Thyroid gland (tissue), 4 donors: ENCODE data around the gene MRPL48. TPM values are rescaled to one million over a fixed set of nuclear protein-coding genes. Genes with fewer than 3 reads are reported as not detected.

Experiments
- DNase-seq, 2 donors: peaks; one replicate each; pipeline ENCODE4 v3.0.0-alpha.2; 2019
- H3K27ac ChIP-seq, 3 donors: fragments of 200-600 bp; sonication (generic); 1 replicate in 2 of 3; 2 replicates in 1 of 3; pipeline ENCODE4 v1.5.1; 2016 to 2019; ENCODE audit warnings: mild to moderate bottlenecking in 1 of 3, moderate library complexity in 1 of 3
- H3K27me3 ChIP-seq: fragments of 200-600 bp; sonication (generic); one replicate; pipeline ENCODE4 v1.5.1; 2019
- H3K36me3 ChIP-seq, 2 donors: fragments of 200-600 bp; sonication (generic); one replicate each; pipeline ENCODE4 v1.5.1; 2016 to 2019
- H3K4me1 ChIP-seq, 2 donors: fragments of 200-600 bp; sonication (generic); one replicate each; pipeline ENCODE4 v1.5.1; 2017 to 2019
- H3K4me3 ChIP-seq, 3 donors: fragments of 200-600 bp; sonication (generic); replicated peaks in 1 of 3; 1 replicate in 2 of 3; 2 replicates in 1 of 3; pipeline ENCODE4 v1.5.1; 2016; ENCODE audit warnings: mild to moderate bottlenecking in 1 of 3
- H3K9me3 ChIP-seq: fragments of 200-600 bp; sonication (generic); one replicate; pipeline ENCODE4 v1.5.1; 2017
- POLR2A ChIP-seq, 2 donors: fragments of 450-650 bp; IDR thresholded peaks; one replicate each; pipeline ENCODE4 v1.6.1; 2017; ENCODE audit warnings: antibody characterized with exemption in 2 of 2, mild to moderate bottlenecking in 2 of 2, moderate library complexity in 1 of 2
- WGBS, 2 donors: methylation state at CpG; one replicate each; pipeline ENCODE4 v1.1.5; 2017; 5-methylcytosine and 5-hydroxymethylcytosine counted together
- intact Hi-C: fragments of 100-400 bp; cut with DNase I; formaldehyde crosslinking; loops from one replicate; pipeline ENCODE4 v1.15.1; 2023
- total RNA-seq, 4 donors: library from RNA; depleted of rRNA; stranded (reverse); fragments of >200 nt; gene quantifications; one replicate each; pipeline ENCODE4 v1.2.3, GENCODE V29; 2016
- TF ChIP-seq, protein P1 (sequence below), 6 experiments: fragments of 200-600 bp in 3 of 6; fragments of 450-650 bp in 3 of 6; sonication (generic) in 3 of 6; IDR thresholded peaks; one replicate each; pipeline ENCODE4 v1.5.1; 2016 to 2019; ENCODE audit warnings: antibody characterized with exemption in 6 of 6, mild to moderate bottlenecking in 2 of 6, inconsistent platforms in 1 of 6, moderate library complexity in 1 of 6

Gene MRPL48
- total RNA-seq, 4 donors from 2014 or later: 16.0 to 38.5 (median 29.8) TPM

DNA sequence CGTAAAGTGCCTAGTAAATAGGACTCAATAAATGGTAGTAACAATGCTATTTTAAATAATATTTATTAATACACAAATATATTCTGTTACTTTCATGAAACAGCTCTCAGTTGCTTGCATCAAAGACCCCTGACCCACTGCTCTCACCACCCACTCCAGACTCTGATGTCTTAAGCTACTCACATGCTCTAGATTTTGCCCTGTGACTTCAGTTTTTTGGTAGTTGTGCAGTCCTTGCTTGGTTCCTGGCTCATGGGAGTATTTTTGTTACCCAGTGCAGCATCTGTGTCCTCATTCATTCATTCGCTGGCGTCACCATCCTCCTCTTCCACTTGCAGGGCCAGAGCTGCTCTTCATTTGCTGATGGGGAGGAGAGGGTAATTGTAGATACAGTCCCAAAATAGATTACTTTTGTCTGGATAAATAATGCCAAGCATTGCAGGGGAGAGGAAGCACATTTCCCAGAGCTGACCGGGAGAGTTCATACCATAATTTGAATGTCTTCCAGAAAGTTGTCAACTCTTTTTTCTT lies 12.7 kb downstream of the MRPL48 start:
- no peak overlapping the region for H3K27ac ChIP-seq
- H3K4me1 ChIP-seq: no peaks in the 10 kb centered on the region
- TF ChIP-seq, protein P1, sequence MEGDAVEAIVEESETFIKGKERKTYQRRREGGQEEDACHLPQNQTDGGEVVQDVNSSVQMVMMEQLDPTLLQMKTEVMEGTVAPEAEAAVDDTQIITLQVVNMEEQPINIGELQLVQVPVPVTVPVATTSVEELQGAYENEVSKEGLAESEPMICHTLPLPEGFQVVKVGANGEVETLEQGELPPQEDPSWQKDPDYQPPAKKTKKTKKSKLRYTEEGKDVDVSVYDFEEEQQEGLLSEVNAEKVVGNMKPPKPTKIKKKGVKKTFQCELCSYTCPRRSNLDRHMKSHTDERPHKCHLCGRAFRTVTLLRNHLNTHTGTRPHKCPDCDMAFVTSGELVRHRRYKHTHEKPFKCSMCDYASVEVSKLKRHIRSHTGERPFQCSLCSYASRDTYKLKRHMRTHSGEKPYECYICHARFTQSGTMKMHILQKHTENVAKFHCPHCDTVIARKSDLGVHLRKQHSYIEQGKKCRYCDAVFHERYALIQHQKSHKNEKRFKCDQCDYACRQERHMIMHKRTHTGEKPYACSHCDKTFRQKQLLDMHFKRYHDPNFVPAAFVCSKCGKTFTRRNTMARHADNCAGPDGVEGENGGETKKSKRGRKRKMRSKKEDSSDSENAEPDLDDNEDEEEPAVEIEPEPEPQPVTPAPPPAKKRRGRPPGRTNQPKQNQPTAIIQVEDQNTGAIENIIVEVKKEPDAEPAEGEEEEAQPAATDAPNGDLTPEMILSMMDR (IDR thresholded peaks at IDR 0.05): no peak
- TF ChIP-seq POLR2A (IDR thresholded peaks at IDR 0.05): no peak
- H3K9me3 ChIP-seq: no peaks in the 10 kb centered on the region
- H3K27me3 ChIP-seq: no peaks in the 10 kb centered on the region
- H3K36me3 ChIP-seq: no peaks in the 10 kb centered on the region
- intact Hi-C loops: no loop called here
- DNase-seq: no peak
- 85 to 91% methylated on average over 4 of the region's 4 CpGs for WGBS, 2 donors
- H3K4me3 ChIP-seq: no peak overlapping the region

GRCh38 chr11:73801136-73801535 lies 13.5 kb downstream of the MRPL48 start:
- H3K27me3 ChIP-seq: no peaks in the 10 kb centered on the region
- H3K4me3 ChIP-seq: no peak overlapping the region
- H3K36me3 ChIP-seq: no peaks in the 10 kb centered on the region
- TF ChIP-seq, protein P1 (IDR thresholded peaks at IDR 0.05): no peak
- no peak for TF ChIP-seq POLR2A (IDR thresholded peaks at IDR 0.05)
- H3K27ac ChIP-seq: no peak overlapping the region
- 66 to 75% methylated on average over 1 of the region's 1 CpG for WGBS, 2 donors
- intact Hi-C loops: no loop called here
- DNase-seq: no peak
- no peaks in the 10 kb centered on the region for H3K9me3 ChIP-seq
- no peaks in the 10 kb centered on the region for H3K4me1 ChIP-seq

- Histone ChIP-seq H3K27ac (no peak overlapping the region), H3K36me3 (no peaks in the 10 kb centered on the region), H3K4me1 (no peaks in the 10 kb centered on the region), H3K9me3 (no peaks in the 10 kb centered on the region), H3K27me3 (no peaks in the 10 kb centered on the region), H3K4me3 (no peak overlapping the region)
- DNase-seq: no peak
- TF ChIP-seq, protein P1 (IDR thresholded peaks at IDR 0.05): no peak
- no peak for TF ChIP-seq POLR2A (IDR thresholded peaks at IDR 0.05)
- intact Hi-C loops: no loop called here
These were observed 17.0 kb downstream of the MRPL48 start for GRCh38 chr11:73804712-73805111.

DNA sequence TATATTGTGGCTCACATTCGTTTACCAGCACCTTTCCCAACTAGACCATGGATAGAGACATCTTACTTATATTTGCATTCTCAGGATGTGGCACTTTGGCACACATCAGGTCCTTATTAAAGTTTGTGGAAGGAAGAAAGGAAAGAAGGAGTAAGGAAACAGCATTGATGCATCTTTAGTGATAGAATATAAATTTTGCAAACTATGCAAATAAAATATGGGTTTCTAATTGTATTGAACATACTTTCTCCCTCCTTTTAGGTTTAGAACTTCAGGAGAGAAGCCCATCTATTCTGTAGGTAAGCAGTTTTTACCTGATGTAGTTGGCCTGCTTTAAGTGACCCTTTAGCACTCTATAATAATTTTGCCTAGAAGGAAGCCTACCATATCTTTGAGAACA lies 20.4 kb downstream of the MRPL48 start:
- peaks cover 5 to 7% of the 10 kb centered on the region in 2 donors for H3K4me1 ChIP-seq
- no peak overlapping the region for H3K27ac ChIP-seq
- intact Hi-C loops: no loop called here
- 92 to 93% methylated on average over 1 of the region's 1 CpG for WGBS, 2 donors
- no peak for TF ChIP-seq POLR2A (IDR thresholded peaks at IDR 0.05)
- TF ChIP-seq, protein P1 (IDR thresholded peaks at IDR 0.05): no peak
- no peaks in the 10 kb centered on the region for H3K27me3 ChIP-seq
- H3K4me3 ChIP-seq: no peak overlapping the region
- no peaks in the 10 kb centered on the region for H3K9me3 ChIP-seq
- DNase-seq: no peak
- H3K36me3 ChIP-seq: no peaks in the 10 kb centered on the region

- no peak overlapping the region for H3K4me3 ChIP-seq
- WGBS, 2 donors: 65 to 73% methylated on average over 1 of the region's 1 CpG
- no peaks in the 10 kb centered on the region for H3K36me3 ChIP-seq
- DNase-seq: no peak
- TF ChIP-seq, protein P1 (IDR thresholded peaks at IDR 0.05): no peak
- TF ChIP-seq POLR2A (IDR thresholded peaks at IDR 0.05): no peak
- intact Hi-C loops: no loop called here
- H3K27ac ChIP-seq: no peak overlapping the region
- H3K27me3 ChIP-seq: no peaks in the 10 kb centered on the region
- H3K9me3 ChIP-seq: no peaks in the 10 kb centered on the region
- peaks cover 5 to 7% of the 10 kb centered on the region in 2 donors for H3K4me1 ChIP-seq
These were observed 23.0 kb downstream of the MRPL48 start for GRCh38 chr11:73810637-73811036.
